A549 treated with CpdA at 1 μM for 4 hours (cell line): ENCODE measurements around the gene HCFC2. TPM values are rescaled to one million over a fixed set of nuclear protein-coding genes. Genes with fewer than 3 reads are reported as not detected.

Source experiments
- total RNA-seq: library from RNA; stranded (reverse); fragments of 200-300 nt; extraction: Qiagen RNA extraction; gene quantifications from 5 replicates; pipeline ENCODE4 v1.2.3, GENCODE V29; 2022; ENCODE audit warnings: low read depth

HCFC2 gene
- 3.8 to 5.2 TPM (median 4.8 TPM) in 5 replicates for total RNA-seq

GRCh38 chr12:104064031-104064841 is at the start of gene HCFC2:
Gene HCFC2, plus strand, starts transcription at chr12:104064531. Its CDS starts 30 bp downstream, at chr12:104064561.

GRCh38 chr12:104049903-104050356 is 14.4 kb upstream of the HCFC2 start, which contains the start of gene GLT8D2:
Gene GLT8D2, minus strand, starts transcription at chr12:104050187. Its CDS starts 30,539 bp downstream, at chr12:104019648.

GRCh38 chr12:104137902-104138796 is 73.8 kb downstream of the HCFC2 start, which contains the start of gene NFYB:
Gene NFYB, minus strand, starts transcription at chr12:104138210. Its CDS starts 2,757 bp downstream, at chr12:104135453.

Other genes with a start within 250 kb of the HCFC2 start
- gene NT5DC3, start 223.3 kb upstream of the HCFC2 start, total RNA-seq, result 5.4 to 7.7 TPM (median 5.7 TPM) in 5 replicates
- gene HSP90B1, start 134.1 kb upstream of the HCFC2 start, total RNA-seq, result 623 to 834 TPM (median 693 TPM) in 5 replicates
- gene TDG, start 98.7 kb upstream of the HCFC2 start, total RNA-seq, result 25.7 to 33.7 TPM (median 26.9 TPM) in 5 replicates
- 0.17 to 0.52 TPM (median 0.24 TPM) in 5 replicates for gene GLT8D2, start 14.3 kb upstream of the HCFC2 start, total RNA-seq
- 24.3 to 30.7 TPM (median 29.4 TPM) in 5 replicates for gene NFYB, start 73.7 kb downstream of the HCFC2 start, total RNA-seq
- 1,025 to 1,427 TPM (median 1,140 TPM) in 5 replicates for gene TXNRD1, start 151.2 kb downstream of the HCFC2 start, total RNA-seq
- gene EID3, start 239.2 kb downstream of the HCFC2 start, total RNA-seq, result 8.4 to 12.7 TPM (median 8.5 TPM) in 5 replicates